ENCODE measurements around the gene CHAC2. TPM values are rescaled to one million over a fixed set of nuclear protein-coding genes. Genes with fewer than 3 reads are reported as not detected.
"Not testable (repeated sequence)": the region's sequence is repeated elsewhere in the genome, so short reads cannot be mapped to it uniquely, and the experiment has no call there.

Gene CHAC2
- total RNA-seq, 1 donor from 2014 or later = 22.4 TPM

GRCh38 chr2:53752385-53752784, 15.2 kb upstream of the CHAC2 start:
- peak overlapping the region; percentile 51 for H3K27ac Mint-ChIP-seq
- H3K36me3 Mint-ChIP-seq (ENCODE audit: low read depth) = peaks cover 41% of the 10 kb centered on the region
- peaks cover 36% of the 10 kb centered on the region for H3K4me1 Mint-ChIP-seq (ENCODE audit: low read depth)
- no peak for DNase-seq (ENCODE audit: low spot score)
- H3K27me3 Mint-ChIP-seq (ENCODE audit: low read depth) = no peaks in the 10 kb centered on the region
- no peaks in the 10 kb centered on the region for H3K9me3 Mint-ChIP-seq
- intact Hi-C loops (cut with micrococcal nuclease) = no loop called here
- H3K4me3 Mint-ChIP-seq (ENCODE audit: low read depth) = no peak overlapping the region

- H3K4me1 Mint-ChIP-seq (ENCODE audit: low read depth) = peaks cover 36% of the 10 kb centered on the region
- H3K27me3 Mint-ChIP-seq (ENCODE audit: low read depth) = no peaks in the 10 kb centered on the region
- no peak overlapping the region for H3K4me3 Mint-ChIP-seq (ENCODE audit: low read depth)
- intact Hi-C loops (cut with micrococcal nuclease) = no loop called here
- peak overlapping the region; percentile 51 for H3K27ac Mint-ChIP-seq
- DNase-seq (ENCODE audit: low spot score) = no peak
- no peaks in the 10 kb centered on the region for H3K9me3 Mint-ChIP-seq
- peaks cover 42% of the 10 kb centered on the region for H3K36me3 Mint-ChIP-seq (ENCODE audit: low read depth)
Measured at GRCh38 chr2:53753041-53753440, 14.6 kb upstream of the CHAC2 start.

- H3K4me1 Mint-ChIP-seq (ENCODE audit: low read depth) = peaks cover 32% of the 10 kb centered on the region
- H3K27me3 Mint-ChIP-seq (ENCODE audit: low read depth) = no peaks in the 10 kb centered on the region
- H3K9me3 Mint-ChIP-seq = no peaks in the 10 kb centered on the region
- intact Hi-C loops (cut with micrococcal nuclease) = no loop called here
- no peak for DNase-seq (ENCODE audit: low spot score)
- H3K36me3 Mint-ChIP-seq (ENCODE audit: low read depth) = peaks cover 30% of the 10 kb centered on the region
- no peak overlapping the region for H3K4me3 Mint-ChIP-seq (ENCODE audit: low read depth)
- no peak overlapping the region for H3K27ac Mint-ChIP-seq
Measured at GRCh38 chr2:53755121-53755520, 12.5 kb upstream of the CHAC2 start.

GRCh38 chr2:53756644-53757043, 11.0 kb upstream of the CHAC2 start:
- no peaks in the 10 kb centered on the region for H3K27me3 Mint-ChIP-seq (ENCODE audit: low read depth)
- H3K9me3 Mint-ChIP-seq = no peaks in the 10 kb centered on the region
- no peak for DNase-seq (ENCODE audit: low spot score)
- H3K4me1 Mint-ChIP-seq (ENCODE audit: low read depth) = peaks cover 19% of the 10 kb centered on the region
- H3K36me3 Mint-ChIP-seq (ENCODE audit: low read depth) = peaks cover 28% of the 10 kb centered on the region
- intact Hi-C loops (cut with micrococcal nuclease) = no loop called here
- H3K27ac Mint-ChIP-seq = no peak overlapping the region
- H3K4me3 Mint-ChIP-seq (ENCODE audit: low read depth) = no peak overlapping the region

GRCh38 chr2:53757206-53757605, 10.4 kb upstream of the CHAC2 start:
- DNase-seq (ENCODE audit: low spot score); H3K27me3 Mint-ChIP-seq (ENCODE audit: low read depth); intact Hi-C loops (cut with micrococcal nuclease); H3K4me3 Mint-ChIP-seq (ENCODE audit: low read depth); H3K9me3 Mint-ChIP-seq; H3K27ac Mint-ChIP-seq: not testable (repeated sequence)
- Mint-ChIP-seq H3K4me1 (ENCODE audit: low read depth) (peaks cover 14% of the 10 kb centered on the region), H3K36me3 (ENCODE audit: low read depth) (peaks cover 28% of the 10 kb centered on the region)

GRCh38 chr2:53765767-53766166, 1.8 kb upstream of the CHAC2 start:
- no peak overlapping the region for H3K27ac Mint-ChIP-seq
- no peak for DNase-seq (ENCODE audit: low spot score)
- no peaks in the 10 kb centered on the region for H3K9me3 Mint-ChIP-seq
- H3K4me1 Mint-ChIP-seq (ENCODE audit: low read depth) = peaks cover 21% of the 10 kb centered on the region
- H3K36me3 Mint-ChIP-seq (ENCODE audit: low read depth) = peaks cover 48% of the 10 kb centered on the region
- peak overlapping the region; percentile 30 for H3K4me3 Mint-ChIP-seq (ENCODE audit: low read depth)
- no peaks in the 10 kb centered on the region for H3K27me3 Mint-ChIP-seq (ENCODE audit: low read depth)
- intact Hi-C loops (cut with micrococcal nuclease) = loop anchor here (10.0 kb wide), 1 partner anchor 1469 kb away; the partner anchor contains the start of genes CLHC1 and RPS27A

- Mint-ChIP-seq H3K27me3 (ENCODE audit: low read depth) (no peaks in the 10 kb centered on the region), H3K9me3 (no peaks in the 10 kb centered on the region), H3K36me3 (ENCODE audit: low read depth) (peaks cover 52% of the 10 kb centered on the region), H3K27ac (peak overlapping the region; percentile 95), H3K4me1 (ENCODE audit: low read depth) (peaks cover 26% of the 10 kb centered on the region), H3K4me3 (ENCODE audit: low read depth) (peak overlapping the region; percentile 90)
- no peak for DNase-seq (ENCODE audit: low spot score)
- intact Hi-C loops (cut with micrococcal nuclease) = loop anchor here (10.0 kb wide), 1 partner anchor 1467 kb away; the partner anchor contains the start of genes CLHC1 and RPS27A
Measured at GRCh38 chr2:53768242-53768542, 588 bp downstream of the CHAC2 start.

- Mint-ChIP-seq H3K27me3 (ENCODE audit: low read depth) (no peaks in the 10 kb centered on the region), H3K27ac (peak overlapping the region; percentile 11), H3K36me3 (ENCODE audit: low read depth) (peaks cover 50% of the 10 kb centered on the region), H3K9me3 (no peaks in the 10 kb centered on the region), H3K4me3 (ENCODE audit: low read depth) (peak overlapping the region; percentile 5), H3K4me1 (ENCODE audit: low read depth) (peaks cover 26% of the 10 kb centered on the region)
- no peak for DNase-seq (ENCODE audit: low spot score)
- intact Hi-C loops (cut with micrococcal nuclease) = loop anchor here (10.0 kb wide), 1 partner anchor 1465 kb away; the partner anchor contains the start of genes CLHC1 and RPS27A
Measured at GRCh38 chr2:53769318-53769945, 1.8 kb downstream of the CHAC2 start.

GRCh38 chr2:53770264-53770663, 2.7 kb downstream of the CHAC2 start:
- Mint-ChIP-seq H3K27me3 (ENCODE audit: low read depth) (no peaks in the 10 kb centered on the region), H3K27ac (peak overlapping the region; percentile 11), H3K4me3 (ENCODE audit: low read depth) (no peak overlapping the region), H3K4me1 (ENCODE audit: low read depth) (peaks cover 26% of the 10 kb centered on the region), H3K36me3 (ENCODE audit: low read depth) (peaks cover 44% of the 10 kb centered on the region), H3K9me3 (no peaks in the 10 kb centered on the region)
- DNase-seq (ENCODE audit: low spot score) = no peak
- intact Hi-C loops (cut with micrococcal nuclease) = no loop called here

- no peak for DNase-seq (ENCODE audit: low spot score)
- peaks cover 13% of the 10 kb centered on the region for H3K4me1 Mint-ChIP-seq (ENCODE audit: low read depth)
- no peaks in the 10 kb centered on the region for H3K27me3 Mint-ChIP-seq (ENCODE audit: low read depth)
- no peak overlapping the region for H3K4me3 Mint-ChIP-seq (ENCODE audit: low read depth)
- H3K27ac Mint-ChIP-seq = peak overlapping the region; percentile 42
- peaks cover 56% of the 10 kb centered on the region for H3K36me3 Mint-ChIP-seq (ENCODE audit: low read depth)
- intact Hi-C loops (cut with micrococcal nuclease) = no loop called here
- no peaks in the 10 kb centered on the region for H3K9me3 Mint-ChIP-seq
Measured at GRCh38 chr2:53777134-53777533, 9.5 kb downstream of the CHAC2 start.

- Mint-ChIP-seq H3K9me3 (no peaks in the 10 kb centered on the region), H3K4me1 (ENCODE audit: low read depth) (peaks cover 15% of the 10 kb centered on the region), H3K27ac (no peak overlapping the region), H3K4me3 (ENCODE audit: low read depth) (no peak overlapping the region), H3K36me3 (ENCODE audit: low read depth) (peaks cover 52% of the 10 kb centered on the region), H3K27me3 (ENCODE audit: low read depth) (no peaks in the 10 kb centered on the region)
- intact Hi-C loops (cut with micrococcal nuclease) = no loop called here
- no peak for DNase-seq (ENCODE audit: low spot score)
Measured at GRCh38 chr2:53778536-53779162, 11.0 kb downstream of the CHAC2 start.

GRCh38 chr2:53780056-53780455, 12.5 kb downstream of the CHAC2 start:
- no peak overlapping the region for H3K4me3 Mint-ChIP-seq (ENCODE audit: low read depth)
- H3K4me1 Mint-ChIP-seq (ENCODE audit: low read depth) = peaks cover 26% of the 10 kb centered on the region
- H3K27ac Mint-ChIP-seq = peak overlapping the region; percentile 27
- H3K36me3 Mint-ChIP-seq (ENCODE audit: low read depth) = peaks cover 49% of the 10 kb centered on the region
- no peaks in the 10 kb centered on the region for H3K9me3 Mint-ChIP-seq
- intact Hi-C loops (cut with micrococcal nuclease) = loop anchor here (10.0 kb wide), 1 partner anchor 1835 kb away; the partner anchor contains the start of gene PPP4R3B
- no peaks in the 10 kb centered on the region for H3K27me3 Mint-ChIP-seq (ENCODE audit: low read depth)
- DNase-seq (ENCODE audit: low spot score) = no peak

- H3K4me1 Mint-ChIP-seq (ENCODE audit: low read depth) = peaks cover 30% of the 10 kb centered on the region
- intact Hi-C loops (cut with micrococcal nuclease) = loop anchor here (10.0 kb wide), 1 partner anchor 1832 kb away; the partner anchor contains the start of gene PPP4R3B
- no peak overlapping the region for H3K27ac Mint-ChIP-seq
- peaks cover 42% of the 10 kb centered on the region for H3K36me3 Mint-ChIP-seq (ENCODE audit: low read depth)
- no peaks in the 10 kb centered on the region for H3K27me3 Mint-ChIP-seq (ENCODE audit: low read depth)
- no peaks in the 10 kb centered on the region for H3K9me3 Mint-ChIP-seq
- no peak for DNase-seq (ENCODE audit: low spot score)
- no peak overlapping the region for H3K4me3 Mint-ChIP-seq (ENCODE audit: low read depth)
Measured at GRCh38 chr2:53782676-53783075, 15.1 kb downstream of the CHAC2 start.
